ENCODE measurements around the gene PSMB2.

PSMB2 gene

GRCh38 chr1:35633547-35633946, 7.8 kb downstream of the PSMB2 start:
- TF ChIP-seq CTCF (IDR thresholded peaks at IDR 0.05; ENCODE audit: low read depth, low read length, missing control alignments): no peak
- DNase-seq (ENCODE audit: extremely low read depth, low read depth): no peak
- no peak overlapping the region for H3K4me3 ChIP-seq (replicated peaks; ENCODE audit: low read depth, low read length)

GRCh38 chr1:35631396-35631795, 9.9 kb downstream of the PSMB2 start:
- DNase-seq (ENCODE audit: extremely low read depth, low read depth): no peak
- no peak overlapping the region for H3K4me3 ChIP-seq (replicated peaks; ENCODE audit: low read depth, low read length)
- TF ChIP-seq CTCF (IDR thresholded peaks at IDR 0.05; ENCODE audit: low read depth, low read length, missing control alignments): no peak

- DNase-seq (ENCODE audit: extremely low read depth, low read depth): no peak
- TF ChIP-seq CTCF (IDR thresholded peaks at IDR 0.05; ENCODE audit: low read depth, low read length, missing control alignments): no peak
- no peak overlapping the region for H3K4me3 ChIP-seq (replicated peaks; ENCODE audit: low read depth, low read length)
These were observed 12.3 kb downstream of the PSMB2 start for GRCh38 chr1:35629051-35629450.

GRCh38 chr1:35623832-35624231, 17.5 kb downstream of the PSMB2 start:
- no peak overlapping the region for H3K4me3 ChIP-seq (replicated peaks; ENCODE audit: low read depth, low read length)
- no peak for TF ChIP-seq CTCF (IDR thresholded peaks at IDR 0.05; ENCODE audit: low read depth, low read length, missing control alignments)
- no peak for DNase-seq (ENCODE audit: extremely low read depth, low read depth)

GRCh38 chr1:35622510-35623178, 18.7 kb downstream of the PSMB2 start:
- H3K4me3 ChIP-seq (replicated peaks; ENCODE audit: low read depth, low read length): no peak overlapping the region
- TF ChIP-seq CTCF (IDR thresholded peaks at IDR 0.05; ENCODE audit: low read depth, low read length, missing control alignments): no peak
- DNase-seq (ENCODE audit: extremely low read depth, low read depth): no peak

GRCh38 chr1:35619237-35620121, 21.8 kb downstream of the PSMB2 start:
- TF ChIP-seq CTCF (IDR thresholded peaks at IDR 0.05; ENCODE audit: low read depth, low read length, missing control alignments): no peak
- no peak for DNase-seq (ENCODE audit: extremely low read depth, low read depth)
- no peak overlapping the region for H3K4me3 ChIP-seq (replicated peaks; ENCODE audit: low read depth, low read length)
